Ishikawa (cell line): ENCODE data around the gene ACSS2.

Experiments
- CEBPB ChIP-seq: IDR thresholded peaks from 2 replicates; pipeline ENCODE4 v1.6.1; 2012
- CREB1 ChIP-seq: IDR thresholded peaks from 2 replicates; pipeline ENCODE4 v1.6.1; 2012; ENCODE audit warnings: low read depth
- EGR1 ChIP-seq: IDR thresholded peaks from 2 replicates; pipeline ENCODE4 v1.6.1; 2012
- EP300 ChIP-seq: IDR thresholded peaks from 2 replicates; pipeline ENCODE4 v1.6.1; 2012; ENCODE audit warnings: borderline replicate concordance
- FOXM1 ChIP-seq: IDR thresholded peaks from 2 replicates; pipeline ENCODE4 v1.6.1; 2012; ENCODE audit warnings: low read depth, borderline replicate concordance
- MAX ChIP-seq: IDR thresholded peaks from 2 replicates; pipeline ENCODE4 v1.6.1; 2012
- NFIC ChIP-seq: IDR thresholded peaks from 2 replicates; pipeline ENCODE4 v1.6.1; 2012
- RAD21 ChIP-seq: IDR thresholded peaks from 2 replicates; pipeline ENCODE4 v1.6.1; 2012; ENCODE audit warnings: low read depth
- REST ChIP-seq: IDR thresholded peaks from 2 replicates; pipeline ENCODE4 v1.6.1; 2012; ENCODE audit warnings: low read depth, mild to moderate bottlenecking
- TAF1 ChIP-seq: IDR thresholded peaks from 2 replicates; pipeline ENCODE4 v1.6.1; 2012; ENCODE audit warnings: low read depth, mild to moderate bottlenecking
- TCF12 ChIP-seq: IDR thresholded peaks from 2 replicates; pipeline ENCODE4 v1.6.1; 2012; ENCODE audit warnings: low read depth
- TEAD4 ChIP-seq: IDR thresholded peaks from 2 replicates; pipeline ENCODE4 v1.6.1; 2012
- USF1 ChIP-seq: IDR thresholded peaks from 2 replicates; pipeline ENCODE4 v1.6.1; 2012
- YY1 ChIP-seq: IDR thresholded peaks from 2 replicates; pipeline ENCODE4 v1.6.1; 2012; ENCODE audit warnings: low read depth
- ZBTB7A ChIP-seq: IDR thresholded peaks from 2 replicates; pipeline ENCODE4 v1.6.1; 2012; ENCODE audit warnings: low read depth

Gene ACSS2

GRCh38 chr20:34922654-34923381 is 46.4 kb downstream of the ACSS2 start:
- TF ChIP-seq NFIC (peak; percentile 78), FOXM1 (no peak), TEAD4 (peak; percentile 92), CEBPB (peak; percentile 97)

GRCh38 chr20:34923414-34923813 is 47.0 kb downstream of the ACSS2 start:
- no peak for TF ChIP-seq CREB1
- TF ChIP-seq REST: no peak
- TF ChIP-seq TEAD4: no peak
- no peak for TF ChIP-seq MAX
- no peak for TF ChIP-seq CEBPB
- no peak for TF ChIP-seq EP300
- TF ChIP-seq TAF1: no peak

GRCh38 chr20:34925341-34925740 is 48.9 kb downstream of the ACSS2 start:
- TF ChIP-seq ZBTB7A: no peak
- no peak for TF ChIP-seq EP300
- TF ChIP-seq MAX: no peak
- no peak for TF ChIP-seq NFIC
- no peak for TF ChIP-seq TAF1

- TF ChIP-seq NFIC: no peak
- TF ChIP-seq TAF1: no peak
- no peak for TF ChIP-seq CEBPB
- TF ChIP-seq EP300: no peak
- no peak for TF ChIP-seq EGR1
- no peak for TF ChIP-seq CREB1
- no peak for TF ChIP-seq RAD21
- no peak for TF ChIP-seq TCF12
- no peak for TF ChIP-seq YY1
- no peak for TF ChIP-seq ZBTB7A
- no peak for TF ChIP-seq TEAD4
- TF ChIP-seq REST: no peak
- no peak for TF ChIP-seq MAX
Measured at GRCh38 chr20:34925981-34926380, 49.6 kb downstream of the ACSS2 start.

- TF ChIP-seq REST (no peak), EP300 (no peak), TAF1 (no peak), MAX (no peak), FOXM1 (no peak), TCF12 (no peak), RAD21 (no peak), CREB1 (no peak), ZBTB7A (no peak), TEAD4 (no peak), YY1 (no peak), NFIC (no peak), CEBPB (no peak), EGR1 (no peak), USF1 (no peak)
Measured at GRCh38 chr20:34926581-34926980, 50.2 kb downstream of the ACSS2 start.
